ENCODE data around the gene SPTBN5. TPM values are rescaled to one million over a fixed set of nuclear protein-coding genes. Genes with fewer than 3 reads are reported as not detected.

SPTBN5 gene
- total RNA-seq, 2 donors from 2014 or later: 2.0 to 2.8 TPM

DNA sequence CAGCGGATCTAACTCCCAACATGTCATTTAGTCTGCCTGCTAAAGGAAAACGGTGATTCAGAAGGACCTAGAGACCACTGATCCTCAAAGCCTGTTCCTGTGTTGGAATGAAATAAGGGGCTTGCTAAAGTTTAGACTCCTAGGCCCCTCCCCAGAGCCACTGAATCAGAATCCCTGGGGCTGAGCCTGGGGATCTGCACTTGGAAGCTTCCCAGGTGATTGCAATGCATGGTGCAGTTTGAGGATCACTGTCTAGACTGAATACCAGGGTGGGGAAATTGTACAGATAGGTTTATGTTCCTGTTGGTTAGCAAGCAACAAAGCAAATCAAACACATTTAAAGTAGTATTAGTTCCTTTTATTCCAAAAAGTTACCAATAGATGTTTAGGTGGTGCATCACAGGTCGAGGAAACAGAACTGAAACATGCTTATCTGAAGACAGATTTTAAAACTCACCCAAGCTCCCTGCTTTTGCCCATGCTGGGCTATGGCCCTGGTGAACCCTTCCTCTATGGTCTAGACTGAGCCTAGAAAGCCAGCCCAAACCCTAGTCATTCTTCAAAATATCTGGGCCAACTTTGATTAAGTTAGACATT, 29.6 kb upstream of the SPTBN5 start:
- TF ChIP-seq CTCF (conservative IDR thresholded peaks at IDR 0.05): no peak
- Histone ChIP-seq H3K4me1 (ENCODE audit: control insufficient read depth, insufficient read depth, low read length) (peaks cover 16% of the 10 kb centered on the region), H3K27ac (ENCODE audit: low read depth, low read length) (no peak overlapping the region), H3K9ac (ENCODE audit: extremely low read depth, low read length, poor library complexity, severe bottlenecking) (no peak overlapping the region), H3K27me3 (ENCODE audit: control insufficient read depth, insufficient read depth, low read length, poor library complexity, severe bottlenecking) (no peaks in the 10 kb centered on the region), H3K36me3 (ENCODE audit: control insufficient read depth, insufficient read depth, low read length) (peaks cover 22% of the 10 kb centered on the region), H3K9me3 (ENCODE audit: control insufficient read depth, low read length) (no peaks in the 10 kb centered on the region), H3K4me3 (ENCODE audit: low read length) (no peak overlapping the region)
- peaks cover 14% of the 10 kb centered on the region for H3K36me3 Mint-ChIP-seq (ENCODE audit: low read depth)
- H3K9me3 Mint-ChIP-seq: no peaks in the 10 kb centered on the region
- H3K4me1 Mint-ChIP-seq: peaks cover 42% of the 10 kb centered on the region
- H3K27me3 Mint-ChIP-seq (ENCODE audit: insufficient read depth): no peaks in the 10 kb centered on the region
- WGBS, 2 experiments (ENCODE audit: insufficient coverage in 1 of 2, insufficient read length in 1 of 2): 92 to 100% methylated on average over 1 to 3 of the region's 3 CpGs
- no peak overlapping the region for H3K27ac Mint-ChIP-seq
- no peak for DNase-seq
- H3K4me3 Mint-ChIP-seq: no peak overlapping the region

DNA sequence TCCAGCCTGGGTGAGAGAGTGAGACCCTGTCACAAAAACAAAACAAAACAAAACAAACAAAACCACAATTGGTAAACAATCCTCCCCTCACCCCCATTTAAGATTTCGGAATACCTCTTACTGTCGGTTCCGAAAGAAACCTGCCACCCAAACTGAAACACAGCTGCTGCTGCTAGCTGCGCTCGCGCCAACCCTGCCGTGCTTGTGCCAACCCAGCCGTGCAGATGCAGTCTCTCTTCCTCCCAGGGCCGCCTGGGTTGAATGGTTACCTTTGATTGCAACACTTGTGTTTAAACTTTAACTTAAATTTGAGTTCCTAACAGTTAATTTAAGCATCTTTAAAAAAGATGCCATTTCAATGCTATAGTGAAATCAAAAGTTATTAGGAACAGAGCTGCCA, 28.5 kb upstream of the SPTBN5 start:
- H3K36me3 ChIP-seq (ENCODE audit: control insufficient read depth, insufficient read depth, low read length): peaks cover 32% of the 10 kb centered on the region
- TF ChIP-seq CTCF (conservative IDR thresholded peaks at IDR 0.05): no peak
- no peaks in the 10 kb centered on the region for H3K9me3 Mint-ChIP-seq
- peaks cover 32% of the 10 kb centered on the region for H3K4me1 Mint-ChIP-seq
- H3K9ac ChIP-seq (ENCODE audit: extremely low read depth, low read length, poor library complexity, severe bottlenecking): no peak overlapping the region
- no peak overlapping the region for H3K27ac ChIP-seq (ENCODE audit: low read depth, low read length)
- no peaks in the 10 kb centered on the region for H3K27me3 ChIP-seq (ENCODE audit: control insufficient read depth, insufficient read depth, low read length, poor library complexity, severe bottlenecking)
- H3K4me3 ChIP-seq (ENCODE audit: low read length): no peak overlapping the region
- H3K4me1 ChIP-seq (ENCODE audit: control insufficient read depth, insufficient read depth, low read length): peaks cover 15% of the 10 kb centered on the region
- H3K9me3 ChIP-seq (ENCODE audit: control insufficient read depth, low read length): no peaks in the 10 kb centered on the region
- H3K27me3 Mint-ChIP-seq (ENCODE audit: insufficient read depth): no peaks in the 10 kb centered on the region
- H3K36me3 Mint-ChIP-seq (ENCODE audit: low read depth): peaks cover 24% of the 10 kb centered on the region
- 94 to 100% methylated on average over 8 to 9 of the region's 9 CpGs for WGBS, 2 experiments (ENCODE audit: insufficient coverage in 1 of 2, insufficient read length in 1 of 2)
- no peak for DNase-seq
- no peak overlapping the region for H3K27ac Mint-ChIP-seq
- no peak overlapping the region for H3K4me3 Mint-ChIP-seq

DNA sequence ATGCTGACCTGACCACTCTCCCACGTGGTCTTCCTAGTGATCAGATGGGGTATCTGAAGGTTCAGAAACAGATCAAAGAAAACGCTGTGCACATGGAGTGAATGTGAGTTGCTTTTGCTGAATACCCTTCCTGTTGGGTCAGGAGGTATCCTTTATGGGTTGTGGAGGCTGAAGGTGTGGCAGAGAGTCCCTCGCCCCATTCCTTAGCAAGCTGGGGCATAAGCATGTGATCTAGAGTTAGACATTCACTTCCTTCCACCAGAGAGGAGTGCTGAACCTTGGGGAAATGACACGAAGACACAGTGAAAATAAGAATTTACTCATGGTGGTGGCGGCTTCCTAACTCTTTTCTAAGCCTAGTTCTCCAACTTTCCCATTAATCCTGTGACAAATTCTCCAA, 27.8 kb upstream of the SPTBN5 start:
- Mint-ChIP-seq H3K27ac (no peak overlapping the region), H3K36me3 (ENCODE audit: low read depth) (peaks cover 23% of the 10 kb centered on the region), H3K9me3 (no peaks in the 10 kb centered on the region), H3K27me3 (ENCODE audit: insufficient read depth) (no peaks in the 10 kb centered on the region), H3K4me1 (peaks cover 30% of the 10 kb centered on the region), H3K4me3 (no peak overlapping the region)
- Histone ChIP-seq H3K9me3 (ENCODE audit: control insufficient read depth, low read length) (no peaks in the 10 kb centered on the region), H3K27ac (ENCODE audit: low read depth, low read length) (no peak overlapping the region), H3K4me1 (ENCODE audit: control insufficient read depth, insufficient read depth, low read length) (peaks cover 12% of the 10 kb centered on the region), H3K27me3 (ENCODE audit: control insufficient read depth, insufficient read depth, low read length, poor library complexity, severe bottlenecking) (no peaks in the 10 kb centered on the region), H3K4me3 (ENCODE audit: low read length) (no peak overlapping the region), H3K9ac (ENCODE audit: extremely low read depth, low read length, poor library complexity, severe bottlenecking) (no peak overlapping the region), H3K36me3 (ENCODE audit: control insufficient read depth, insufficient read depth, low read length) (peaks cover 33% of the 10 kb centered on the region)
- no peak for DNase-seq
- TF ChIP-seq CTCF (conservative IDR thresholded peaks at IDR 0.05): no peak
- 94 to 100% methylated on average over 5 of the region's 5 CpGs for WGBS, 2 experiments (ENCODE audit: insufficient coverage in 1 of 2, insufficient read length in 1 of 2)
